K562 (cell line): ENCODE data around the gene KCNK1. TPM values are rescaled to one million over a fixed set of nuclear protein-coding genes. Genes with fewer than 3 reads are reported as not detected.

ENCODE experiments used
- ARNT ChIP-seq, 2 experiments: fragments of 450-650 bp; IDR thresholded peaks; 2 replicates each; pipeline ENCODE4 v1.6.1; 2016; ENCODE audit warnings: mild to moderate bottlenecking in 1 of 2
- BCLAF1 ChIP-seq, 2 experiments: fragments of 450-650 bp in 1 of 2; IDR thresholded peaks; 2 replicates each; pipeline ENCODE4 v1.6.1; 2011 to 2017; ENCODE audit warnings: low read depth in 2 of 2, antibody characterized with exemption in 1 of 2, borderline replicate concordance in 1 of 2, low read length in 1 of 2, mild to moderate bottlenecking in 1 of 2, mixed read lengths in 1 of 2; ENCODE audit not compliant: control insufficient read depth in 1 of 2
- ETV5 ChIP-seq: sonication (generic); formaldehyde crosslinking; IDR thresholded peaks from 2 replicates; pipeline ENCODE4 v1.4.0; 2020; ENCODE audit warnings: low read depth, mild to moderate bottlenecking, missing genetic modification reagents
- FOXA3 ChIP-seq, 2 experiments: fragments of 450-650 bp in 1 of 2; sonication (generic) in 1 of 2; formaldehyde crosslinking; IDR thresholded peaks in 1 of 2; conservative IDR thresholded peaks in 1 of 2; 2 replicates each; pipeline versions ENCODE4 v1.4.0 to v1.8.0; 2020 to 2022; ENCODE audit warnings: mild to moderate bottlenecking in 2 of 2, missing genetic modification reagents in 1 of 2
- FOXJ3 ChIP-seq: sonication (generic); formaldehyde crosslinking; IDR thresholded peaks from 2 replicates; pipeline ENCODE4 v1.4.0; 2020; ENCODE audit warnings: mild to moderate bottlenecking, missing genetic modification reagents
- GTF2E2 ChIP-seq: fragments of 200-800 bp; sonication (Bioruptor generic); IDR thresholded peaks from 2 replicates; pipeline ENCODE4 v1.6.1; 2016; ENCODE audit warnings: missing genetic modification characterization, missing compliant biosample characterization
- HSF4 ChIP-seq: fragments of 250-450 bp; sonication (Bioruptor Pico); IDR thresholded peaks from 2 replicates; pipeline ENCODE4 v2.1.2; 2022; ENCODE audit warnings: mild to moderate bottlenecking, moderate library complexity, borderline replicate concordance
- KLF13 ChIP-seq: fragments of 450-650 bp; IDR thresholded peaks from 2 replicates; pipeline ENCODE4 v1.6.1; 2016; ENCODE audit warnings: missing genetic modification characterization, low read depth, mild to moderate bottlenecking, missing compliant biosample characterization, moderate library complexity, borderline replicate concordance
- MBD1 ChIP-seq: fragments of 250-450 bp; sonication (Bioruptor Pico); IDR thresholded peaks from 2 replicates; pipeline ENCODE4 v1.8.0; 2022; ENCODE audit warnings: inconsistent platforms
- POLR2AphosphoS2 ChIP-seq: IDR thresholded peaks from 2 replicates; pipeline ENCODE4 v1.6.1; 2012; ENCODE audit warnings: low read length, improper control_type of control experiment
- POLR2H ChIP-seq: IDR thresholded peaks from 2 replicates; pipeline ENCODE4 v1.6.1; 2016; ENCODE audit warnings: missing genetic modification characterization, low read depth, mild to moderate bottlenecking, control low read depth, missing compliant biosample characterization, moderate library complexity
- PPARD ChIP-seq: fragments of 250-450 bp; sonication (Bioruptor Pico); IDR thresholded peaks from 2 replicates; pipeline ENCODE4 v1.8.0; 2022; ENCODE audit warnings: inconsistent platforms, mild to moderate bottlenecking, moderate library complexity
- PTTG1 ChIP-seq: fragments of 450-650 bp; IDR thresholded peaks from 2 replicates; pipeline ENCODE4 v1.6.1; 2016; ENCODE audit warnings: low read depth, mild to moderate bottlenecking, missing genetic modification characterization, missing compliant biosample characterization
- SIX5 ChIP-seq, 2 experiments: IDR thresholded peaks; 2 replicates each; pipeline ENCODE4 v1.6.1; 2011; ENCODE audit warnings: low read length in 2 of 2, borderline replicate concordance in 1 of 2, low read depth in 1 of 2, mild to moderate bottlenecking in 1 of 2, moderate library complexity in 1 of 2; ENCODE audit not compliant: insufficient read depth in 1 of 2
- TEAD2 ChIP-seq: fragments of 450-650 bp; IDR thresholded peaks from 2 replicates; pipeline ENCODE4 v1.6.1; 2016; ENCODE audit warnings: missing genetic modification characterization, control low read depth, missing compliant biosample characterization
- ZBTB26 ChIP-seq: fragments of 450-650 bp; formaldehyde crosslinking; IDR thresholded peaks from 2 replicates; pipeline ENCODE4 v1.4.0; 2022; ENCODE audit warnings: missing genetic modification characterization
- ZNF217 ChIP-seq: sonication (generic); formaldehyde crosslinking; IDR thresholded peaks from 2 replicates; pipeline ENCODE4 v1.8.0; 2022; ENCODE audit warnings: mild to moderate bottlenecking, missing genetic modification reagents
- ZNF699 ChIP-seq: fragments of 250-450 bp; sonication (Bioruptor Pico); IDR thresholded peaks from 2 replicates; pipeline ENCODE4 v1.8.0; 2021; ENCODE audit warnings: mild to moderate bottlenecking, moderate library complexity; ENCODE audit not compliant: insufficient replicate concordance
- ZSCAN32 ChIP-seq: fragments of 450-650 bp; formaldehyde crosslinking; IDR thresholded peaks from 2 replicates; pipeline ENCODE4 v1.4.0; 2020; ENCODE audit warnings: mild to moderate bottlenecking, moderate library complexity
- polyA plus RNA-seq, 8 experiments: library from polyadenylated mRNA; depleted of rRNA in 4 of 8; stranded (reverse) in 5 of 8; unstranded in 3 of 8; fragments of >200 nt; fragmentation: Nextera tagmentation in 2 of 8; fragmentation: Illumina TruSeq in 1 of 8; extraction: Ambion mirVana in 2 of 8; extraction: Trizol in 1 of 8; gene quantifications; 2 replicates each; pipeline versions ENCODE4 v1.2.1 to v1.2.3, GENCODE V29; 2011 to 2014; ENCODE audit warnings: inconsistent platforms in 1 of 8, missing spikeins in 1 of 8
- total RNA-seq, 7 experiments: library from RNA; depleted of rRNA in 6 of 7; stranded (reverse); fragments of >200 nt in 6 of 7; fragmentation: Illumina TruSeq in 2 of 7; extraction: Trizol in 2 of 7; gene quantifications; 2 replicates each; pipeline versions ENCODE4 v1.2.1 to v1.2.3, GENCODE V29; 2011 to 2021; ENCODE audit warnings: low replicate concordance in 1 of 7
- TF ChIP-seq, protein P1 (sequence below): sonication (generic); formaldehyde crosslinking; IDR thresholded peaks from 2 replicates; pipeline ENCODE4 v1.8.0; 2022; ENCODE audit warnings: mild to moderate bottlenecking, missing genetic modification reagents

Gene KCNK1
- total and polyA plus RNA-seq, 9 of the 15 experiments (the other 6 are each of a cell fraction or from before 2014, with no cell fraction given) = 3.1 to 22.7 (median 6.0) TPM

DNA sequence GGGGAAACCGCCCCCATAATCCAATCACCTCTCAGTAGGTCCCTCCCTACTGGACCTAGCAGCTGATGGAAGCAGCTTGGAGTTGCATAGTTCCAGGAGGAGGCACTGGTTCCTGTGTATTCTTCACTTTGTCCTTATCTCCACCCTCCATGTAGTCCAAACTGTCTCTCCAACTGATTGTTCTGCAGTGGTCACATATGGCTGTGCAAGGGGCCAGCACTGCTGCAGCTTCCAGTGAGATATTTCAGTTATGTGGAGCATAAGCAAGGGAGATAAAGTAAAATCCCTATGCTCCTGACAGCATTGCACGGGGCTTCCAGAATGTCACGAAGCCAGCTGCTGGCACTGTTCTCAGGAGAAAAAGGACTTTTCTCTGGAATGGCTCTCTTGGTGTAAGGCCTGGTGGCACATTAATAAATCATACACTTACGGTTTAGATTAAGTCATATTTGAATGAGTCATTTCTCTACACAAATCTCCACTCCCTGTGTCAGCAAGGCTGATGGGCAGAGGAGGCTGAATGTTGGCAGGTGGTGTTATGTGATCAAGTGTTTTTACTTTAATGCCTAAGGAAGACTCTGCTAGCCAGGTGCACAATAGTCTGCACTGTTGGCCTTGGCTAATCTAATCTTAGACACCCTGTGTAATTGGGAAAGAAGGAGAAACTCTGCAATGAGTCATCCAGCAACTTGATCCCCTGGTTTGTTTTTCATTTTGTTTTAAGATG lies 93.4 kb downstream of the KCNK1 start (continued):
- TF ChIP-seq MBD1 (CRISPR knock-in tag) (no peak), POLR2AphosphoS2 (no peak), SIX5 (IDR thresholded peaks at IDR 0.05; ENCODE audit: borderline replicate concordance in 1 of 2, insufficient read depth in 1 of 2, low read depth in 1 of 2, low read length in 2 of 2) (no peak), FOXA3 (CRISPR knock-in tag; conservative IDR thresholded peaks at IDR 0.05 in 1 of 2, IDR thresholded peaks at IDR 0.05 in 1 of 2) (peak in 1 of 2 experiments; percentile 6; a peak in 2 of 4 replicates), TEAD2 (0 out of 2 replicates have a peak, but pooled peaks have one; percentile 39), PPARD (CRISPR knock-in tag) (no peak), POLR2H (no peak), GTF2E2 (no peak), FOXJ3 (no peak), ZNF699 (CRISPR knock-in tag) (no peak), ARNT (IDR thresholded peaks at IDR 0.05) (peak; percentile 20 to 53; a peak in 1 of 4 replicates), ZSCAN32 (no peak), ZBTB26 (CRISPR knock-in tag) (no peak), ETV5 (CRISPR knock-in tag) (no peak), ZNF217 (CRISPR knock-in tag) (no peak), PTTG1 (tag) (no peak), BCLAF1 (IDR thresholded peaks at IDR 0.05; ENCODE audit: borderline replicate concordance in 1 of 2, control insufficient read depth in 1 of 2, low read depth in 2 of 2, low read length in 1 of 2) (no peak), KLF13 (tag) (no peak), HSF4 (CRISPR knock-in tag) (no peak)
- TF ChIP-seq, protein P1, sequence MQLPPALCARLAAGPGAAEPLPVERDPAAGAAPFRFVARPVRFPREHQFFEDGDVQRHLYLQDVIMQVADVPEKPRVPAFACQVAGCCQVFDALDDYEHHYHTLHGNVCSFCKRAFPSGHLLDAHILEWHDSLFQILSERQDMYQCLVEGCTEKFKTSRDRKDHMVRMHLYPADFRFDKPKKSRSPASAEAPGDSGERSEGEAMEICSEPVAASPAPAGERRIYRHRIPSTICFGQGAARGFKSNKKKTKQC = no peak
